HepG2 (cell line): ENCODE measurements around the gene ANKRD65. TPM values are rescaled to one million over a fixed set of nuclear protein-coding genes. Genes with fewer than 3 reads are reported as not detected.

Experiments used
- ATAC-seq: fragments of 200-7000 bp; cut with Tn5 transposase; 3 replicates; pipeline ENCODE4 v1.9.1; 2020; ENCODE audit warnings: mild to moderate bottlenecking, moderate library complexity
- BruUV-seq: library from RNA; stranded (reverse); fragments of 400-500 nt; replicated peaks from 2 replicates; lab custom pipeline; 2021; lab: Mats Ljungman, UMichigan
- CTCF ChIA-PET: fragments of 300-600 bp; formaldehyde crosslinking; extraction: SDS; loops from one replicate; lab custom pipeline; 2021; ENCODE audit warnings: low total read pairs, inconsistent platforms, low intra/inter-chr PET ratio; lab: Yijun Ruan, JAX
- POLR2A ChIA-PET: fragments of 350-600 bp; sonication (Branson Sonifier 250); formaldehyde crosslinking; loops from one replicate; lab custom pipeline; 2020; ENCODE audit warnings: antibody characterized with exemption, inconsistent platforms; lab: Yijun Ruan, JAX
- DNase-seq: peaks from one replicate; pipeline ENCODE4 v3.0.0-alpha.2; 2015; ENCODE audit warnings: low spot score
- FAIRE-seq: peaks from 3 replicates; lab custom pipeline; 2011; peaks lifted over from hg19 to GRCh38; lab: Jason Lieb, UNC
- H2AFZ ChIP-seq: one replicate; pipeline ENCODE4 v1.6.1; 2011; ENCODE audit warnings: low read length, inconsistent platforms
- H3K27ac ChIP-seq: fragments of 300-600 bp; 3 replicates; pipeline ENCODE4 v1.8.0; 2011; ENCODE audit warnings: mixed run types, mild to moderate bottlenecking, mixed read lengths, low read length, inconsistent platforms; ENCODE audit not compliant: insufficient read depth; ENCODE audit errors: extremely low read length
- H3K27me3 ChIP-seq, 2 experiments: fragments of 200-600 bp in 1 of 2; 2 replicates in 1 of 2; 3 replicates in 1 of 2; pipeline versions ENCODE4 v1.6.0 to v1.8.0; 2011; ENCODE audit warnings: low read length in 2 of 2, mild to moderate bottlenecking in 2 of 2, moderate library complexity in 2 of 2, inconsistent platforms in 1 of 2; ENCODE audit not compliant: insufficient read depth in 2 of 2, control insufficient read depth in 1 of 2
- H3K36me3 ChIP-seq, 2 experiments: fragments of 200-600 bp in 1 of 2; replicated peaks in 1 of 2; 2 replicates in 1 of 2; 3 replicates in 1 of 2; pipeline versions ENCODE4 v1.5.1 to v1.8.0; 2011; ENCODE audit warnings: low read length in 2 of 2, inconsistent platforms in 1 of 2; ENCODE audit not compliant: insufficient read depth in 2 of 2, control insufficient read depth in 1 of 2
- H3K4me1 ChIP-seq: 2 replicates; pipeline ENCODE4 v1.5.1; 2012; ENCODE audit warnings: low read length, inconsistent platforms; ENCODE audit not compliant: insufficient read depth
- H3K4me2 ChIP-seq: 2 replicates; pipeline ENCODE4 v1.6.0; 2011; ENCODE audit warnings: low read depth, low read length, inconsistent platforms
- H3K4me3 ChIP-seq, 3 experiments: fragments of 200-600 bp in 1 of 3; sonication (generic), shearing (Covaris generic) in 1 of 3; replicated peaks in 1 of 3; 2 replicates each; pipeline ENCODE4 v1.5.1; 2011 to 2016; ENCODE audit warnings: low read length in 3 of 3, inconsistent platforms in 2 of 3, low read depth in 2 of 3, mild to moderate bottlenecking in 2 of 3, control low read depth in 1 of 3, mixed read lengths in 1 of 3; ENCODE audit not compliant: insufficient read depth in 1 of 3
- H3K79me2 ChIP-seq: one replicate; pipeline ENCODE4 v1.6.1; 2011; ENCODE audit warnings: low read length, inconsistent platforms; ENCODE audit not compliant: insufficient read depth
- H3K9ac ChIP-seq: 2 replicates; pipeline ENCODE4 v1.6.0; 2011; ENCODE audit warnings: mild to moderate bottlenecking, low read depth, low read length, inconsistent platforms; ENCODE audit not compliant: insufficient read depth
- H3K9me3 ChIP-seq: 2 replicates; pipeline ENCODE4 v1.5.1; 2012; ENCODE audit warnings: mild to moderate bottlenecking, low read length
- H4K20me1 ChIP-seq: 2 replicates; pipeline ENCODE4 v1.6.0; 2011; ENCODE audit warnings: inconsistent platforms, mild to moderate bottlenecking, low read length, moderate library complexity; ENCODE audit not compliant: insufficient read depth
- MAFF ChIP-seq: IDR thresholded peaks from 2 replicates; pipeline ENCODE4 v1.6.1; 2011; ENCODE audit warnings: low read depth, low read length, improper control_type of control experiment
- MAFK ChIP-seq, 2 experiments: IDR thresholded peaks in 1 of 2; conservative IDR thresholded peaks in 1 of 2; 2 replicates each; pipeline ENCODE4 v1.6.1; 2011; ENCODE audit warnings: improper control_type of control experiment in 2 of 2, low read length in 2 of 2
- POLR2AphosphoS5 ChIP-seq: IDR thresholded peaks from 2 replicates; pipeline ENCODE4 v1.6.1; 2012; ENCODE audit warnings: low read depth, low read length
- POLR2G ChIP-seq: fragments of 200-400 bp; formaldehyde crosslinking; IDR thresholded peaks from 2 replicates; pipeline ENCODE4 v1.6.1; 2018; ENCODE audit warnings: mild to moderate bottlenecking, low read depth, low read length, moderate library complexity
- RBFOX2 ChIP-seq: fragments of 200-400 bp; formaldehyde crosslinking; IDR thresholded peaks from 2 replicates; pipeline ENCODE4 v1.6.1; 2017; ENCODE audit warnings: low read depth, mild to moderate bottlenecking, low read length
- ZFP41 ChIP-seq: sonication (generic); formaldehyde crosslinking; IDR thresholded peaks from 2 replicates; pipeline ENCODE4 v1.4.0; 2020; ENCODE audit warnings: mild to moderate bottlenecking, missing genetic modification reagents, borderline replicate concordance
- ZNF3 ChIP-seq: IDR thresholded peaks from 2 replicates; pipeline ENCODE4 v1.7.0; 2017; ENCODE audit warnings: inconsistent platforms
- ZNF766 ChIP-seq: sonication (generic); formaldehyde crosslinking; IDR thresholded peaks from 2 replicates; pipeline ENCODE4 v1.5.0; 2020; ENCODE audit warnings: missing genetic modification reagents, borderline replicate concordance
- WGBS: methylation state at CpG from one replicate; pipeline ENCODE4 v1.1.6; 2017; ENCODE audit warnings: low lambda C conversion rate; 5-methylcytosine and 5-hydroxymethylcytosine counted together
- in situ Hi-C: cut with HindIII; loops from 2 replicates; pipeline ENCODE4 v1.10.0; 2017; ENCODE audit warnings: low pct_unique_long_range_greater_than_20kb; ENCODE audit not compliant: extremely low pct_ligation_motif_present
- intact Hi-C: fragments of 100-400 bp; cut with micrococcal nuclease; formaldehyde crosslinking; loops from one replicate; pipeline ENCODE4 v1.10.0; 2022; ENCODE audit not compliant: unreplicated experiment
- polyA plus RNA-seq, 8 experiments: library from polyadenylated mRNA; depleted of rRNA in 3 of 8; stranded (reverse) in 7 of 8; unstranded in 1 of 8; fragments of >200 nt; fragmentation: Illumina TruSeq in 4 of 8; extraction: Trizol in 4 of 8; gene quantifications; 2 replicates each; pipeline versions ENCODE4 v1.2.1 to v1.2.3, GENCODE V29; 2011 to 2016; ENCODE audit warnings: low read depth in 4 of 8, missing spikeins in 1 of 8, mixed read lengths in 1 of 8; ENCODE audit not compliant: insufficient read depth in 1 of 8
- total RNA-seq, 5 experiments: library from RNA; depleted of rRNA; stranded (reverse); fragments of >200 nt; fragmentation: Illumina TruSeq; extraction: Trizol; gene quantifications; 2 replicates each; pipeline ENCODE4 v1.2.3, GENCODE V29; 2016; ENCODE audit warnings: low read depth in 1 of 5
- TF ChIP-seq, protein P1 (sequence below): sonication (generic); formaldehyde crosslinking; conservative IDR thresholded peaks from 2 replicates; pipeline ENCODE4 v1.4.0; 2020; ENCODE audit warnings: missing genetic modification reagents
- TF ChIP-seq, protein P2 (sequence below): sonication (generic); formaldehyde crosslinking; IDR thresholded peaks from 2 replicates; pipeline ENCODE4 v1.4.0; 2020; ENCODE audit warnings: missing genetic modification reagents, mild to moderate bottlenecking, borderline replicate concordance
- TF ChIP-seq, protein P3 (sequence below): sonication (generic); formaldehyde crosslinking; IDR thresholded peaks from 2 replicates; pipeline ENCODE4 v1.4.0; 2020; ENCODE audit warnings: missing genetic modification reagents

ANKRD65 gene
- total and polyA plus RNA-seq, 2 of the 13 experiments (the other 11 are each of a cell fraction or from before 2014, with no cell fraction given), result 12.1 to 30.1 TPM

DNA sequence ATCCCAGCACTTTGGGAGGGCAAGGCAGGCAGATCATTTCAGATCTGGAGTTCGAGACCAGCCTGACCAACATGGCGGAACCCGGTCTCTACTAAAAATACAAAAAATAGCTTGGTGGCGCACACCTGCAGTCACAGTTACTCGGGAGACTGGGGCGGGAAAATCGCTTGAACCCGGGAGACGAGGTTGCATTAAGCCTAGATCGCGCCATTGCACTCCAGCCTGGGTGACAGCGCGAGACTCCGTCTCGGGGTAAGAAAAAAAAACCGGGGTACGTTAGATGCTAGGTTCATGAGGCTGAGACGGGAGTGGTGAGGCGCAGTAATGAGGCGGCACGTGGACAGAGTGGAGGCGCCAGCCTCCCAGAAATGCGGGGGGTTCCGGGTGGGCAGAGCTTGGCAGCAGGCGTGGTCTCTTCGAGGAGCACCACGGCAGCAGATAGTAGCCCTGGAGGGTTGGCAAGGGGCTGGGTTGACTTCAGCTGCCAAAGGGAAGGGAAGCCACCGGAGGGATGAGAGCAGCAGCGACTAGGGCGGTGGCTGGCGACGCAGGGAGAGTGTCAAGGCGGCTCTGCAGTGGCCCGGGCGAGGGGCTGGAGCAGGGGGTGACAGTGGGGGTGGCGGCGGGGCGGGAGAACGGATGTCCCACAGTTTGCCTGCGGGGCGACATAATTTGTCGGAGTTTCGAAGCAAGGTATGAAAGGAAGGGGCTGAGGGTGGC is 14.8 kb downstream of the ANKRD65 start (continued):
- TF ChIP-seq, protein P1, sequence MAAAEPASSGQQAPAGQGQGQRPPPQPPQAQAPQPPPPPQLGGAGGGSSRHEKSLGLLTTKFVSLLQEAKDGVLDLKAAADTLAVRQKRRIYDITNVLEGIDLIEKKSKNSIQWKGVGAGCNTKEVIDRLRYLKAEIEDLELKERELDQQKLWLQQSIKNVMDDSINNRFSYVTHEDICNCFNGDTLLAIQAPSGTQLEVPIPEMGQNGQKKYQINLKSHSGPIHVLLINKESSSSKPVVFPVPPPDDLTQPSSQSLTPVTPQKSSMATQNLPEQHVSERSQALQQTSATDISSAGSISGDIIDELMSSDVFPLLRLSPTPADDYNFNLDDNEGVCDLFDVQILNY (CRISPR knock-in tag), result no peak
- TF ChIP-seq, protein P2, sequence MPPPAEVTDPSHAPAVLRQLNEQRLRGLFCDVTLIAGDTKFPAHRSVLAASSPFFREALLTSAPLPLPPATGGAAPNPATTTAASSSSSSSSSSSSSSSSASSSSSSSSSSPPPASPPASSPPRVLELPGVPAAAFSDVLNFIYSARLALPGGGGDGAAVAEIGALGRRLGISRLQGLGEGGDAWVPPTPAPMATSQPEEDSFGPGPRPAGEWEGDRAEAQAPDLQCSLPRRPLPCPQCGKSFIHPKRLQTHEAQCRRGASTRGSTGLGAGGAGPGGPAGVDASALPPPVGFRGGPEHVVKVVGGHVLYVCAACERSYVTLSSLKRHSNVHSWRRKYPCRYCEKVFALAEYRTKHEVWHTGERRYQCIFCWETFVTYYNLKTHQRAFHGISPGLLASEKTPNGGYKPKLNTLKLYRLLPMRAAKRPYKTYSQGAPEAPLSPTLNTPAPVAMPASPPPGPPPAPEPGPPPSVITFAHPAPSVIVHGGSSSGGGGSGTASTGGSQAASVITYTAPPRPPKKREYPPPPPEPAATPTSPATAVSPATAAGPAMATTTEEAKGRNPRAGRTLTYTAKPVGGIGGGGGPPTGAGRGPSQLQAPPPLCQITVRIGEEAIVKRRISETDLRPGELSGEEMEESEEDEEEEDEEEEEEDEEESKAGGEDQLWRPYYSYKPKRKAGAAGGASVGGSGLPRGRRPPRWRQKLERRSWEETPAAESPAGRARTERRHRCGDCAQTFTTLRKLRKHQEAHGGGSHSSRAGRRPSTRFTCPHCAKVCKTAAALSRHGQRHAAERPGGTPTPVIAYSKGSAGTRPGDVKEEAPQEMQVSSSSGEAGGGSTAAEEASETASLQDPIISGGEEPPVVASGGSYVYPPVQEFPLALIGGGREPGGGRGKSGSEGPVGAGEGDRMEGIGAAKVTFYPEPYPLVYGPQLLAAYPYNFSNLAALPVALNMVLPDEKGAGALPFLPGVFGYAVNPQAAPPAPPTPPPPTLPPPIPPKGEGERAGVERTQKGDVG (CRISPR knock-in tag), result peak; percentile 26; the same call in 1 of the 2 replicates
- TF ChIP-seq, protein P3, sequence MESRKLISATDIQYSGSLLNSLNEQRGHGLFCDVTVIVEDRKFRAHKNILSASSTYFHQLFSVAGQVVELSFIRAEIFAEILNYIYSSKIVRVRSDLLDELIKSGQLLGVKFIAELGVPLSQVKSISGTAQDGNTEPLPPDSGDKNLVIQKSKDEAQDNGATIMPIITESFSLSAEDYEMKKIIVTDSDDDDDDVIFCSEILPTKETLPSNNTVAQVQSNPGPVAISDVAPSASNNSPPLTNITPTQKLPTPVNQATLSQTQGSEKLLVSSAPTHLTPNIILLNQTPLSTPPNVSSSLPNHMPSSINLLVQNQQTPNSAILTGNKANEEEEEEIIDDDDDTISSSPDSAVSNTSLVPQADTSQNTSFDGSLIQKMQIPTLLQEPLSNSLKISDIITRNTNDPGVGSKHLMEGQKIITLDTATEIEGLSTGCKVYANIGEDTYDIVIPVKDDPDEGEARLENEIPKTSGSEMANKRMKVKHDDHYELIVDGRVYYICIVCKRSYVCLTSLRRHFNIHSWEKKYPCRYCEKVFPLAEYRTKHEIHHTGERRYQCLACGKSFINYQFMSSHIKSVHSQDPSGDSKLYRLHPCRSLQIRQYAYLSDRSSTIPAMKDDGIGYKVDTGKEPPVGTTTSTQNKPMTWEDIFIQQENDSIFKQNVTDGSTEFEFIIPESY (CRISPR knock-in tag), result peak; percentile 11; the same call in 1 of the 2 replicates

DNA sequence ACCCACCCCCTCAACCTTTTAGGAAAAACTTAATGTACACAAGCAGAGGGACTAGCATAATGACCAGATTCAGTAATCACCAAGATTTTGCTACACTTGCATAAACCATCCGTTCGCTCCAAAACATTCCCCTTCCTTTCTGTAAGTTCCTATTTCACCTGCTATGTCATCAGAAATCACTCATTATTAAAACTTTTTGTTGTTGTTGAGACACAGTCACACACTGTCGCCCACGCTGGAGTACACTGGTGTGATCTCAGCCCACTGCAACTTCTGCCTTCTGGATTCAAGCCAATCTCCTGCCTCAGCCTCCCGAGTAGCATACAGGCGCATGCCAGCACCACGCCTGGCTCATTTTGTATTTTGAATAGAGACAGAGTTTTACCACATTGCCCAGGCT is 17.4 kb downstream of the ANKRD65 start:
- TF ChIP-seq POLR2G (0 out of 2 replicates have a peak, but pooled peaks have one; percentile 38), ZNF3 (CRISPR knock-in tag) (no peak), ZFP41 (CRISPR knock-in tag) (no peak), MAFK (conservative IDR thresholded peaks at IDR 0.05 in 1 of 2, IDR thresholded peaks at IDR 0.05 in 1 of 2; ENCODE audit: low read length in 2 of 2) (peak; percentile 39 to 50), RBFOX2 (0 out of 2 replicates have a peak, but pooled peaks have one; percentile 16), ZNF766 (no peak), POLR2AphosphoS5 (peak; percentile 41; the same call in 1 of the 2 replicates), MAFF (0 out of 2 replicates have a peak, but pooled peaks have one; percentile 21)
- TF ChIP-seq, all 625 proteins: peak for 5
- Histone ChIP-seq H3K9me3 (no peaks in the 10 kb centered on the region), H3K79me2 (peaks cover 58% of the 10 kb centered on the region), H3K4me2 (no peak overlapping the region), H4K20me1 (peaks cover 24% of the 10 kb centered on the region), H3K27me3 (no peaks in the 10 kb centered on the region), H3K9ac (no peak overlapping the region), H3K4me1 (peaks cover 58% of the 10 kb centered on the region), H3K27ac (peak overlapping the region; percentile 8), H3K4me3 (no peak overlapping the region), H3K36me3 (peaks cover 6 to 27% of the 10 kb centered on the region in 2 experiments; a peak in 3 of 5 replicates), H2AFZ (no peak overlapping the region)
- in situ Hi-C loops, result loop anchor here (5.0 kb wide), 1 partner anchor 34 kb away; the partner anchor contains the start of gene VWA1
- BruUV-seq, result no TSS peak
- ChIA-PET POLR2A (interaction anchor here (2.0 to 12.4 kb wide), 5 partner anchors 15 to 102 kb away, joined by 6 to 355 read pairs (median 32); partner anchors contain the start of genes AURKAIP1 and VWA1), CTCF (no interaction called here)
- no peak for DNase-seq
- 98% methylated on average over 7 of the region's 7 CpGs for WGBS
- ATAC-seq, result no peak
- intact Hi-C loops, result no loop called here
- no peak for FAIRE-seq
